Esophagus muscularis mucosa (tissue), 4 donors: Measurements from ENCODE around the gene KLHL9. TPM values are rescaled to one million over a fixed set of nuclear protein-coding genes. Genes with fewer than 3 reads are reported as not detected.

Source experiments
- DNase-seq: peaks from one replicate; pipeline ENCODE4 v3.0.0-alpha.2; 2017; ENCODE audit errors: extremely low spot score
- H3K27ac ChIP-seq, 4 donors: fragments of 200-600 bp; sonication (generic); replicated peaks in 1 of 4; 1 replicate in 3 of 4; 2 replicates in 1 of 4; pipeline ENCODE4 v1.5.1; 2016 to 2019; ENCODE audit warnings: mild to moderate bottlenecking in 1 of 4
- H3K27me3 ChIP-seq, 4 donors: fragments of 200-600 bp; sonication (generic); one replicate each; pipeline versions ENCODE4 v1.5.1 to v1.6.0; 2016 to 2019
- H3K36me3 ChIP-seq, 4 donors: fragments of 200-600 bp; sonication (generic); one replicate each; pipeline ENCODE4 v1.5.1; 2016 to 2019
- H3K4me1 ChIP-seq, 4 donors: fragments of 200-600 bp; sonication (generic); one replicate each; pipeline ENCODE4 v1.5.1; 2016 to 2019
- H3K4me3 ChIP-seq, 4 donors: fragments of 200-600 bp; sonication (generic); 1 replicate in 2 of 4; 2 replicates in 2 of 4; pipeline ENCODE4 v1.5.1; 2016 to 2019; ENCODE audit warnings: mild to moderate bottlenecking in 4 of 4, moderate library complexity in 1 of 4
- H3K9me3 ChIP-seq, 4 donors: fragments of 200-600 bp; sonication (generic); 1 replicate in 3 of 4; 2 replicates in 1 of 4; pipeline ENCODE4 v1.5.1; 2016 to 2019
- CTCF ChIP-seq, 3 experiments: fragments of 200-600 bp in 2 of 3; fragments of 450-650 bp in 1 of 3; sonication (generic) in 2 of 3; IDR thresholded peaks; one replicate each; pipeline ENCODE4 v1.5.1; 2017 to 2019; ENCODE audit warnings: antibody characterized with exemption in 3 of 3, mild to moderate bottlenecking in 2 of 3, moderate library complexity in 1 of 3
- EP300 ChIP-seq: sonication (generic); formaldehyde crosslinking; IDR thresholded peaks from one replicate; pipeline ENCODE4 v1.6.1; 2017; ENCODE audit warnings: antibody characterized with exemption
- POLR2A ChIP-seq: fragments of 450-650 bp; IDR thresholded peaks from one replicate; pipeline ENCODE4 v1.6.1; 2017; ENCODE audit warnings: antibody characterized with exemption, moderate library complexity, mild to moderate bottlenecking, low read depth
- POLR2AphosphoS5 ChIP-seq, 2 donors: sonication (generic); formaldehyde crosslinking; IDR thresholded peaks; one replicate each; pipeline ENCODE4 v1.6.1; 2017; ENCODE audit warnings: antibody characterized with exemption in 2 of 2
- WGBS: methylation state at CpG from one replicate; pipeline ENCODE4 v1.1.5; 2018; 5-methylcytosine and 5-hydroxymethylcytosine counted together
- intact Hi-C: fragments of 100-400 bp; cut with DNase I; formaldehyde crosslinking; loops from one replicate; pipeline ENCODE4 v1.15.1; 2023
- total RNA-seq, 4 donors: library from RNA; depleted of rRNA; stranded (reverse); fragments of >200 nt; gene quantifications; one replicate each; pipeline versions ENCODE4 v1.1.0 to v1.2.1, GENCODE V29; 2016

Gene KLHL9
- total RNA-seq, 4 donors from 2014 or later = 19.2 to 22.8 (median 21.3) TPM

- H3K9me3 ChIP-seq = no peaks in the 10 kb centered on the region
- whole genome bisulfite sequencing = 82% methylated on average over 1 of the region's 1 CpG
- H3K36me3 ChIP-seq = no peaks in the 10 kb centered on the region
- TF ChIP-seq CTCF (IDR thresholded peaks at IDR 0.05) (no peak), POLR2A (no peak), EP300 (no peak), POLR2AphosphoS5 (IDR thresholded peaks at IDR 0.05) (no peak)
- no peak overlapping the region for H3K4me3 ChIP-seq
- H3K27ac ChIP-seq = no peak overlapping the region
- intact Hi-C loops = no loop called here
- DNase-seq = no peak
- no peaks in the 10 kb centered on the region for H3K27me3 ChIP-seq
- H3K4me1 ChIP-seq = peaks cover 4 to 16% (median 14%) of the 10 kb centered on the region in 4 donors
These were observed 23.3 kb downstream of the KLHL9 start for GRCh38 chr9:21311889-21312288.

GRCh38 chr9:21305213-21305612 lies 30.0 kb downstream of the KLHL9 start, which contains the start of gene IFNA5:
Gene IFNA5 (minus strand): TSS chr9:21305313. CDS start chr9:21305256, 57 bp downstream.
- Histone ChIP-seq H3K27me3 (no peaks in the 10 kb centered on the region), H3K36me3 (no peaks in the 10 kb centered on the region), H3K4me1 (no peaks in the 10 kb centered on the region), H3K9me3 (no peaks in the 10 kb centered on the region), H3K27ac (no peak within 1 kb of the TSS), H3K4me3 (no peak within 1 kb of the TSS)
- TF ChIP-seq EP300 (no peak), POLR2AphosphoS5 (IDR thresholded peaks at IDR 0.05) (no peak), POLR2A (no peak), CTCF (IDR thresholded peaks at IDR 0.05) (no peak)
- intact Hi-C loops = no loop called here
- no peak for DNase-seq
- WGBS = 87% methylated on average over 2 of the region's 2 CpGs

- Histone ChIP-seq H3K27ac (no peak overlapping the region), H3K4me1 (no peaks in the 10 kb centered on the region), H3K27me3 (no peaks in the 10 kb centered on the region), H3K9me3 (no peaks in the 10 kb centered on the region), H3K36me3 (no peaks in the 10 kb centered on the region), H3K4me3 (no peak overlapping the region)
- intact Hi-C loops = no loop called here
- no peak for DNase-seq
- TF ChIP-seq POLR2AphosphoS5 (IDR thresholded peaks at IDR 0.05) = no peak
- no peak for TF ChIP-seq EP300
- TF ChIP-seq CTCF (IDR thresholded peaks at IDR 0.05) = no peak
- no peak for TF ChIP-seq POLR2A
- 89% methylated on average over 1 of the region's 1 CpG for WGBS
These were observed 39.2 kb downstream of the KLHL9 start for GRCh38 chr9:21295992-21296391.

- H3K36me3 ChIP-seq = no peaks in the 10 kb centered on the region
- DNase-seq = no peak
- no peaks in the 10 kb centered on the region for H3K27me3 ChIP-seq
- TF ChIP-seq POLR2AphosphoS5 (IDR thresholded peaks at IDR 0.05) (no peak), EP300 (no peak), CTCF (IDR thresholded peaks at IDR 0.05) (no peak), POLR2A (no peak)
- intact Hi-C loops = no loop called here
- no peak overlapping the region for H3K4me3 ChIP-seq
- no peaks in the 10 kb centered on the region for H3K4me1 ChIP-seq
- no peaks in the 10 kb centered on the region for H3K9me3 ChIP-seq
- WGBS = 36% methylated on average over 6 of the region's 6 CpGs
- H3K27ac ChIP-seq = no peak overlapping the region
These were observed 40.2 kb downstream of the KLHL9 start for GRCh38 chr9:21294904-21295538.

GRCh38 chr9:21294364-21294774 lies 40.8 kb downstream of the KLHL9 start:
- Histone ChIP-seq H3K27ac (no peak overlapping the region), H3K27me3 (no peaks in the 10 kb centered on the region), H3K4me3 (no peak overlapping the region), H3K4me1 (no peaks in the 10 kb centered on the region), H3K9me3 (no peaks in the 10 kb centered on the region), H3K36me3 (no peaks in the 10 kb centered on the region)
- WGBS = 67% methylated on average over 1 of the region's 1 CpG
- intact Hi-C loops = no loop called here
- TF ChIP-seq EP300 (no peak), POLR2AphosphoS5 (IDR thresholded peaks at IDR 0.05) (no peak), POLR2A (no peak), CTCF (IDR thresholded peaks at IDR 0.05) (no peak)
- DNase-seq = no peak
